HepG2 (cell line): Measurements from ENCODE around the gene SND1. TPM values are rescaled to one million over a fixed set of nuclear protein-coding genes. Genes with fewer than 3 reads are reported as not detected.

Experiments used
- ATAC-seq: fragments of 200-7000 bp; cut with Tn5 transposase; 3 replicates; pipeline ENCODE4 v1.9.1; 2020; ENCODE audit warnings: mild to moderate bottlenecking, moderate library complexity
- BruUV-seq: library from RNA; stranded (reverse); fragments of 400-500 nt; replicated peaks from 2 replicates; lab custom pipeline; 2021; lab: Mats Ljungman, UMichigan
- CTCF ChIA-PET: fragments of 300-600 bp; formaldehyde crosslinking; extraction: SDS; loops from one replicate; lab custom pipeline; 2021; ENCODE audit warnings: low total read pairs, inconsistent platforms, low intra/inter-chr PET ratio; lab: Yijun Ruan, JAX
- POLR2A ChIA-PET: fragments of 350-600 bp; sonication (Branson Sonifier 250); formaldehyde crosslinking; loops from one replicate; lab custom pipeline; 2020; ENCODE audit warnings: antibody characterized with exemption, inconsistent platforms; lab: Yijun Ruan, JAX
- DNase-seq: peaks from one replicate; pipeline ENCODE4 v3.0.0-alpha.2; 2015; ENCODE audit warnings: low spot score
- FAIRE-seq: peaks from 3 replicates; lab custom pipeline; 2011; peaks lifted over from hg19 to GRCh38; lab: Jason Lieb, UNC
- H2AFZ ChIP-seq: one replicate; pipeline ENCODE4 v1.6.1; 2011; ENCODE audit warnings: low read length, inconsistent platforms
- H3K27ac ChIP-seq: fragments of 300-600 bp; 3 replicates; pipeline ENCODE4 v1.8.0; 2011; ENCODE audit warnings: mixed run types, mild to moderate bottlenecking, mixed read lengths, low read length, inconsistent platforms; ENCODE audit not compliant: insufficient read depth; ENCODE audit errors: extremely low read length
- H3K27me3 ChIP-seq, 2 experiments: fragments of 200-600 bp in 1 of 2; 2 replicates in 1 of 2; 3 replicates in 1 of 2; pipeline versions ENCODE4 v1.6.0 to v1.8.0; 2011; ENCODE audit warnings: low read length in 2 of 2, mild to moderate bottlenecking in 2 of 2, moderate library complexity in 2 of 2, inconsistent platforms in 1 of 2; ENCODE audit not compliant: insufficient read depth in 2 of 2, control insufficient read depth in 1 of 2
- H3K36me3 ChIP-seq, 2 experiments: fragments of 200-600 bp in 1 of 2; replicated peaks in 1 of 2; 2 replicates in 1 of 2; 3 replicates in 1 of 2; pipeline versions ENCODE4 v1.5.1 to v1.8.0; 2011; ENCODE audit warnings: low read length in 2 of 2, inconsistent platforms in 1 of 2; ENCODE audit not compliant: insufficient read depth in 2 of 2, control insufficient read depth in 1 of 2
- H3K4me1 ChIP-seq: 2 replicates; pipeline ENCODE4 v1.5.1; 2012; ENCODE audit warnings: low read length, inconsistent platforms; ENCODE audit not compliant: insufficient read depth
- H3K4me2 ChIP-seq: 2 replicates; pipeline ENCODE4 v1.6.0; 2011; ENCODE audit warnings: low read depth, low read length, inconsistent platforms
- H3K4me3 ChIP-seq, 3 experiments: fragments of 200-600 bp in 1 of 3; sonication (generic), shearing (Covaris generic) in 1 of 3; replicated peaks in 1 of 3; 2 replicates each; pipeline ENCODE4 v1.5.1; 2011 to 2016; ENCODE audit warnings: low read length in 3 of 3, inconsistent platforms in 2 of 3, low read depth in 2 of 3, mild to moderate bottlenecking in 2 of 3, control low read depth in 1 of 3, mixed read lengths in 1 of 3; ENCODE audit not compliant: insufficient read depth in 1 of 3
- H3K79me2 ChIP-seq: one replicate; pipeline ENCODE4 v1.6.1; 2011; ENCODE audit warnings: low read length, inconsistent platforms; ENCODE audit not compliant: insufficient read depth
- H3K9ac ChIP-seq: 2 replicates; pipeline ENCODE4 v1.6.0; 2011; ENCODE audit warnings: mild to moderate bottlenecking, low read depth, low read length, inconsistent platforms; ENCODE audit not compliant: insufficient read depth
- H3K9me3 ChIP-seq: 2 replicates; pipeline ENCODE4 v1.5.1; 2012; ENCODE audit warnings: mild to moderate bottlenecking, low read length
- H4K20me1 ChIP-seq: 2 replicates; pipeline ENCODE4 v1.6.0; 2011; ENCODE audit warnings: inconsistent platforms, mild to moderate bottlenecking, low read length, moderate library complexity; ENCODE audit not compliant: insufficient read depth
- CAMTA2 ChIP-seq: sonication (generic); formaldehyde crosslinking; IDR thresholded peaks from 2 replicates; pipeline ENCODE4 v1.4.0; 2020; ENCODE audit warnings: mild to moderate bottlenecking, missing genetic modification reagents, borderline replicate concordance
- CREM ChIP-seq, 2 experiments: sonication (generic) in 1 of 2; formaldehyde crosslinking in 1 of 2; IDR thresholded peaks; 2 replicates each; pipeline versions ENCODE4 v1.4.0 to v1.6.1; 2016 to 2020; ENCODE audit warnings: antibody characterized with exemption in 1 of 2, mild to moderate bottlenecking in 1 of 2, missing genetic modification reagents in 1 of 2
- CSRNP1 ChIP-seq: sonication (generic); formaldehyde crosslinking; IDR thresholded peaks from 2 replicates; pipeline ENCODE4 v1.8.1; 2023; ENCODE audit warnings: mild to moderate bottlenecking, missing genetic modification reagents
- ELK4 ChIP-seq: sonication (generic); formaldehyde crosslinking; IDR thresholded peaks from 2 replicates; pipeline ENCODE4 v1.9.0; 2021; ENCODE audit warnings: missing genetic modification reagents, borderline replicate concordance
- GLMP ChIP-seq: sonication (generic); formaldehyde crosslinking; IDR thresholded peaks from 2 replicates; pipeline ENCODE4 v1.9.0; 2021; ENCODE audit warnings: missing genetic modification reagents, mild to moderate bottlenecking, borderline replicate concordance
- HCFC1 ChIP-seq: fragments of 150-350 bp; IDR thresholded peaks from 2 replicates; pipeline ENCODE4 v1.6.1; 2014; ENCODE audit warnings: low read depth, low read length
- MAF1 ChIP-seq: sonication (generic); formaldehyde crosslinking; IDR thresholded peaks from 2 replicates; pipeline ENCODE4 v1.5.0; 2020; ENCODE audit warnings: missing genetic modification reagents, borderline replicate concordance
- MATR3 ChIP-seq: sonication (generic); formaldehyde crosslinking; IDR thresholded peaks from 2 replicates; pipeline ENCODE4 v1.4.0; 2020; ENCODE audit warnings: missing genetic modification reagents
- MBNL3 ChIP-seq: fragments of 250-450 bp; sonication (Bioruptor Pico); conservative IDR thresholded peaks from 2 replicates; pipeline ENCODE4 v1.8.0; 2022; ENCODE audit warnings: mild to moderate bottlenecking, inconsistent platforms
- MIER2 ChIP-seq: IDR thresholded peaks from 2 replicates; pipeline ENCODE4 v1.6.1; 2016; ENCODE audit warnings: missing biosample characterization, missing genetic modification reagents
- POLR2G ChIP-seq: fragments of 200-400 bp; formaldehyde crosslinking; IDR thresholded peaks from 2 replicates; pipeline ENCODE4 v1.6.1; 2018; ENCODE audit warnings: mild to moderate bottlenecking, low read depth, low read length, moderate library complexity
- REL ChIP-seq: sonication (generic); formaldehyde crosslinking; conservative IDR thresholded peaks from 2 replicates; pipeline ENCODE4 v1.8.0; 2022; ENCODE audit warnings: mild to moderate bottlenecking, missing genetic modification reagents, moderate library complexity
- TOE1 ChIP-seq: sonication (generic); formaldehyde crosslinking; IDR thresholded peaks from 2 replicates; pipeline ENCODE4 v1.4.0; 2020; ENCODE audit warnings: mild to moderate bottlenecking, missing genetic modification reagents
- ZNF331 ChIP-seq: sonication (generic); formaldehyde crosslinking; IDR thresholded peaks from 2 replicates; pipeline ENCODE4 v1.4.0; 2020; ENCODE audit warnings: missing genetic modification reagents
- ZNF34 ChIP-seq: sonication (generic); formaldehyde crosslinking; IDR thresholded peaks from 2 replicates; pipeline ENCODE4 v1.4.0; 2020; ENCODE audit warnings: mild to moderate bottlenecking, missing genetic modification reagents, borderline replicate concordance
- WGBS: methylation state at CpG from one replicate; pipeline ENCODE4 v1.1.6; 2017; ENCODE audit warnings: low lambda C conversion rate; 5-methylcytosine and 5-hydroxymethylcytosine counted together
- in situ Hi-C: cut with HindIII; loops from 2 replicates; pipeline ENCODE4 v1.10.0; 2017; ENCODE audit warnings: low pct_unique_long_range_greater_than_20kb; ENCODE audit not compliant: extremely low pct_ligation_motif_present
- intact Hi-C: fragments of 100-400 bp; cut with micrococcal nuclease; formaldehyde crosslinking; loops from one replicate; pipeline ENCODE4 v1.10.0; 2022; ENCODE audit not compliant: unreplicated experiment
- polyA plus RNA-seq, 8 experiments: library from polyadenylated mRNA; depleted of rRNA in 3 of 8; stranded (reverse) in 7 of 8; unstranded in 1 of 8; fragments of >200 nt; fragmentation: Illumina TruSeq in 4 of 8; extraction: Trizol in 4 of 8; gene quantifications; 2 replicates each; pipeline versions ENCODE4 v1.2.1 to v1.2.3, GENCODE V29; 2011 to 2016; ENCODE audit warnings: low read depth in 4 of 8, missing spikeins in 1 of 8, mixed read lengths in 1 of 8; ENCODE audit not compliant: insufficient read depth in 1 of 8
- total RNA-seq, 5 experiments: library from RNA; depleted of rRNA; stranded (reverse); fragments of >200 nt; fragmentation: Illumina TruSeq; extraction: Trizol; gene quantifications; 2 replicates each; pipeline ENCODE4 v1.2.3, GENCODE V29; 2016; ENCODE audit warnings: low read depth in 1 of 5

SND1 gene
- total and polyA plus RNA-seq, 2 of the 13 experiments (the other 11 are each of a cell fraction or from before 2014, with no cell fraction given): 110 to 182 TPM

- in situ Hi-C loops: no loop called here
- Histone ChIP-seq H3K4me2 (no peak overlapping the region), H3K4me3 (no peak overlapping the region), H3K36me3 (peaks cover 7 to 25% of the 10 kb centered on the region in 2 experiments; a peak in 4 of 5 replicates), H3K9me3 (no peaks in the 10 kb centered on the region), H4K20me1 (no peaks in the 10 kb centered on the region; the same call in 1 of the 2 replicates), H3K27me3 (no peaks in the 10 kb centered on the region), H2AFZ (no peak overlapping the region), H3K27ac (no peak overlapping the region), H3K79me2 (no peaks in the 10 kb centered on the region), H3K4me1 (no peaks in the 10 kb centered on the region), H3K9ac (no peak overlapping the region)
- TF ChIP-seq REL (CRISPR knock-in tag): no peak
- TF ChIP-seq MAF1 (CRISPR knock-in tag): no peak
- TF ChIP-seq POLR2G: no peak
- no peak for TF ChIP-seq ELK4
- TF ChIP-seq ZNF34 (CRISPR knock-in tag): no peak
- no peak for TF ChIP-seq MBNL3 (CRISPR knock-in tag)
- no TSS peak for BruUV-seq
- no peak for DNase-seq
- no peak for FAIRE-seq
- no peak for ATAC-seq
- ChIA-PET POLR2A (no interaction called here), CTCF (no interaction called here)
- intact Hi-C loops: no loop called here
- 96% methylated on average over 9 of the region's 9 CpGs for WGBS
Observed at GRCh38 chr7:128033246-128033645, 381.3 kb downstream of the SND1 start.

GRCh38 chr7:128034825-128035224 lies 382.8 kb downstream of the SND1 start:
- no peak overlapping the region for H2AFZ ChIP-seq
- WGBS: 100% methylated on average over 2 of the region's 2 CpGs
- no peak overlapping the region for H3K4me2 ChIP-seq
- no TSS peak for BruUV-seq
- ATAC-seq (no peak), DNase-seq (no peak), FAIRE-seq (no peak)
- no peak for TF ChIP-seq MIER2 (CRISPR knock-in tag)
- TF ChIP-seq CREM (IDR thresholded peaks at IDR 0.05): no peak
- TF ChIP-seq CREM (CRISPR knock-in tag; IDR thresholded peaks at IDR 0.05): no peak
- no peak for TF ChIP-seq CSRNP1 (CRISPR knock-in tag)
- no peak for TF ChIP-seq TOE1 (CRISPR knock-in tag)
- no peak for TF ChIP-seq GLMP (CRISPR knock-in tag)
- TF ChIP-seq CAMTA2 (CRISPR knock-in tag): no peak
- TF ChIP-seq HCFC1: no peak
- no peak for TF ChIP-seq ZNF331
- no peak for TF ChIP-seq MATR3 (CRISPR knock-in tag)
- CTCF ChIA-PET: no interaction called here
- intact Hi-C loops: loop anchor here (5.0 kb wide), 1 partner anchor 172 kb away; no protein-coding TSS in a partner anchor
- H3K27ac ChIP-seq: no peak overlapping the region
- no peak overlapping the region for H3K4me3 ChIP-seq
- no peaks in the 10 kb centered on the region for H3K27me3 ChIP-seq
- H3K36me3 ChIP-seq: peaks cover 0 to 13% of the 10 kb centered on the region in 2 experiments; a peak in 2 of 5 replicates
- POLR2A ChIA-PET: no interaction called here
- no peak overlapping the region for H3K9ac ChIP-seq
- in situ Hi-C loops: no loop called here
- H4K20me1 ChIP-seq: no peaks in the 10 kb centered on the region; the same call in 1 of the 2 replicates
- no peaks in the 10 kb centered on the region for H3K79me2 ChIP-seq
- no peaks in the 10 kb centered on the region for H3K9me3 ChIP-seq
- no peaks in the 10 kb centered on the region for H3K4me1 ChIP-seq
